ENCODE data around the gene CENATAC. TPM values are rescaled to one million over a fixed set of nuclear protein-coding genes. Genes with fewer than 3 reads are reported as not detected.

The CENATAC gene
- total and polyA plus RNA-seq, 9 of the 15 experiments (the other 6 are each of a cell fraction or from before 2014, with no cell fraction given) = 2.4 to 25.5 (median 13.7) TPM

GRCh38 chr11:119056421-119056999 lies 58.6 kb downstream of the CENATAC start:
- H2AFZ ChIP-seq (ENCODE audit: low read depth, low read length) = peak overlapping the region; percentile 82
- H3K9ac ChIP-seq (ENCODE audit: insufficient read depth in 1 of 2, low read depth in 2 of 2, low read length in 2 of 2) = peak overlapping the region; percentile 94 to 97
- FAIRE-seq (no peak), ATAC-seq (peak; percentile 24), DNase-seq (ENCODE audit: extremely low read depth in 1 of 4, low spot score in 3 of 4) (peak in 3 of 4 experiments; percentile 34 to 61 (median 38))
- peak overlapping the region; percentile 91 for H3K4me2 ChIP-seq (ENCODE audit: insufficient read depth, low read length)
- CTCF ChIA-PET (ENCODE audit: low intra/inter-chr PET ratio) = no interaction called here
- in situ Hi-C loops (cut with MboI) = no loop called here
- intact Hi-C loops (cut with micrococcal nuclease) = loop anchor here (2.0 kb wide), 2 partner anchors 38 kb away; partner anchors contain the start of genes RPS25 and TRAPPC4
- no peaks in the 10 kb centered on the region for H3K9me1 ChIP-seq (ENCODE audit: control insufficient read depth, insufficient read depth, low read length)
- H3K4me3 ChIP-seq = peak overlapping the region; percentile 98
- H3K27ac ChIP-seq (ENCODE audit: extremely low read depth, low read depth, low read length) = peak overlapping the region; percentile 95
- no TSS peak for BruUV-seq (replicated peaks)
- no peaks in the 10 kb centered on the region for H4K20me1 ChIP-seq (replicated peaks; ENCODE audit: control insufficient read depth, insufficient read depth, low read length)
- under 1% methylated on average over 39 of the region's 48 CpGs for WGBS (ENCODE audit: insufficient coverage, low coverage, missing lambda C conversion rate)
- peaks cover 51% of the 10 kb centered on the region for H3K36me3 ChIP-seq (ENCODE audit: control insufficient read depth, insufficient read depth, low read length)
- no peaks in the 10 kb centered on the region for H3K27me3 ChIP-seq (ENCODE audit: control insufficient read depth in 2 of 2, insufficient read depth in 2 of 2, low read length in 2 of 2)
- peaks cover 48% of the 10 kb centered on the region for H3K79me2 ChIP-seq (ENCODE audit: control insufficient read depth, insufficient read depth, low read length)
- H3K4me1 ChIP-seq (replicated peaks in 1 of 2; ENCODE audit: control insufficient read depth in 2 of 2, insufficient read depth in 2 of 2, low read length in 2 of 2) = peaks cover 18 to 21% of the 10 kb centered on the region in 2 experiments; a peak in 3 of 5 replicates
- POLR2A ChIA-PET = interaction anchor here (0.6 to 8.8 kb wide), 21 partner anchors 10 to 267 kb away, joined by 3 to 132 read pairs (median 4); partner anchors contain the start of genes HMBS and VPS11
- H3K9me3 ChIP-seq (replicated peaks; ENCODE audit: control insufficient read depth, insufficient read depth, low read depth, low read length) = no peaks in the 10 kb centered on the region
- TF ChIP-seq TAF1 (IDR thresholded peaks at IDR 0.05; ENCODE audit: control insufficient read depth, extremely low read depth, insufficient read depth, low read length, severe bottlenecking) (no peak), CAMTA2 (CRISPR knock-in tag; conservative IDR thresholded peaks at IDR 0.05) (no peak), SIN3A (IDR thresholded peaks at IDR 0.05; ENCODE audit: borderline replicate concordance in 2 of 2, control insufficient read depth in 1 of 2, low read depth in 2 of 2, low read length in 2 of 2) (peak in 1 of 2 experiments; percentile 74; a peak in 1 of 4 replicates), EZH2 (IDR thresholded peaks at IDR 0.05; ENCODE audit: borderline replicate concordance, low read depth, low read length) (no peak), TARDBP (IDR thresholded peaks at IDR 0.05) (no peak), TCF7L2 (IDR thresholded peaks at IDR 0.05; ENCODE audit: low read depth, low read length) (no peak), HIVEP1 (CRISPR knock-in tag; IDR thresholded peaks at IDR 0.05) (no peak), ELF4 (CRISPR knock-in tag; IDR thresholded peaks at IDR 0.05) (no peak), TEAD1 (CRISPR knock-in tag; IDR thresholded peaks at IDR 0.05) (no peak), JUNB (CRISPR knock-in tag; conservative IDR thresholded peaks at IDR 0.05) (no peak), E2F8 (IDR thresholded peaks at IDR 0.05; ENCODE audit: low read depth, partially characterized antibody) (no peak), SP2 (IDR thresholded peaks at IDR 0.05; ENCODE audit: extremely low read depth, low read depth, low read length, poor library complexity, severe bottlenecking) (no peak), ZNF511 (CRISPR knock-in tag; IDR thresholded peaks at IDR 0.05) (peak; percentile 87), KAT2B (IDR thresholded peaks at IDR 0.05; ENCODE audit: low read depth, low read length) (no peak), ZBTB1 (CRISPR knock-in tag; IDR thresholded peaks at IDR 0.05; ENCODE audit: borderline replicate concordance, low read depth) (no peak), ERF (CRISPR knock-in tag; IDR thresholded peaks at IDR 0.05) (no peak), ESRRA (IDR thresholded peaks at IDR 0.05; ENCODE audit: borderline replicate concordance, low read depth) (no peak; the same call in 1 of the 2 replicates), SRSF3 (IDR thresholded peaks at IDR 0.05; ENCODE audit: insufficient read depth, low read length) (peak; percentile 94; the same call in 1 of the 2 replicates), ZNF232 (CRISPR knock-in tag; IDR thresholded peaks at IDR 0.05) (no peak)
